HepG2 (cell line): ENCODE data around the gene RASIP1. TPM values are rescaled to one million over a fixed set of nuclear protein-coding genes. Genes with fewer than 3 reads are reported as not detected.
A peak's percentile ranks its signal among the peaks of the same experiment; 100 is the strongest.

Source experiments
- ARNT ChIP-seq: fragments of 450-650 bp; IDR thresholded peaks from 2 replicates; pipeline ENCODE4 v1.6.1; 2017
- BCL6 ChIP-seq: IDR thresholded peaks from 2 replicates; pipeline ENCODE4 v1.6.1; 2016; ENCODE audit warnings: missing genetic modification reagents, missing compliant biosample characterization
- CHD4 ChIP-seq: fragments of 200-600 bp; sonication (generic); IDR thresholded peaks from 2 replicates; pipeline ENCODE4 v1.7.0; 2017; ENCODE audit warnings: mild to moderate bottlenecking, low read length, borderline replicate concordance
- ETV6 ChIP-seq: sonication (generic); formaldehyde crosslinking; conservative IDR thresholded peaks from 2 replicates; pipeline ENCODE4 v1.4.0; 2020; ENCODE audit warnings: missing genetic modification reagents
- GABPB1 ChIP-seq: IDR thresholded peaks from 2 replicates; pipeline ENCODE4 v1.6.1; 2016; ENCODE audit warnings: mild to moderate bottlenecking, missing genetic modification reagents, moderate library complexity, missing compliant biosample characterization
- IRF2 ChIP-seq: IDR thresholded peaks from 2 replicates; pipeline ENCODE4 v1.6.1; 2018; ENCODE audit warnings: missing genetic modification reagents, missing compliant biosample characterization
- KAT2B ChIP-seq: fragments of 150-350 bp; IDR thresholded peaks from 2 replicates; pipeline ENCODE4 v1.6.1; 2014; ENCODE audit warnings: low read depth, low read length, borderline replicate concordance
- KDM5A ChIP-seq: fragments of 200-600 bp; sonication (generic); IDR thresholded peaks from 2 replicates; pipeline ENCODE4 v1.7.0; 2018; ENCODE audit warnings: antibody characterized with exemption, mild to moderate bottlenecking, low read length, borderline replicate concordance
- NCOR1 ChIP-seq: fragments of 200-600 bp; sonication (generic); IDR thresholded peaks from 2 replicates; pipeline ENCODE4 v1.7.0; 2017; ENCODE audit warnings: antibody characterized with exemption, low read length, borderline replicate concordance
- NONO ChIP-seq, 2 experiments: fragments of 450-650 bp in 1 of 2; sonication (generic) in 1 of 2; formaldehyde crosslinking in 1 of 2; IDR thresholded peaks in 1 of 2; conservative IDR thresholded peaks in 1 of 2; 2 replicates each; pipeline versions ENCODE4 v1.6.1 to v1.8.0; 2017 to 2022; ENCODE audit warnings: mild to moderate bottlenecking in 1 of 2, missing genetic modification reagents in 1 of 2, moderate library complexity in 1 of 2
- SOX13 ChIP-seq, 3 experiments: fragments of 450-650 bp in 1 of 3; sonication (generic) in 1 of 3; formaldehyde crosslinking in 1 of 3; IDR thresholded peaks in 2 of 3; conservative IDR thresholded peaks in 1 of 3; 2 replicates each; pipeline versions ENCODE4 v1.5.0 to v1.6.1; 2016 to 2020; ENCODE audit warnings: antibody characterized with exemption in 1 of 3, mild to moderate bottlenecking in 1 of 3, missing compliant biosample characterization in 1 of 3, missing genetic modification reagents in 1 of 3, moderate library complexity in 1 of 3
- ZNF468 ChIP-seq: sonication (generic); formaldehyde crosslinking; IDR thresholded peaks from 2 replicates; pipeline ENCODE4 v1.8.0; 2022; ENCODE audit warnings: mild to moderate bottlenecking, moderate library complexity, missing genetic modification reagents
- ZNF552 ChIP-seq: sonication (generic); formaldehyde crosslinking; IDR thresholded peaks from 2 replicates; pipeline ENCODE4 v1.9.0; 2022; ENCODE audit warnings: missing genetic modification reagents, mild to moderate bottlenecking, borderline replicate concordance
- polyA plus RNA-seq, 8 experiments: library from polyadenylated mRNA; depleted of rRNA in 3 of 8; stranded (reverse) in 7 of 8; unstranded in 1 of 8; fragments of >200 nt; fragmentation: Illumina TruSeq in 4 of 8; extraction: Trizol in 4 of 8; gene quantifications; 2 replicates each; pipeline versions ENCODE4 v1.2.1 to v1.2.3, GENCODE V29; 2011 to 2016; ENCODE audit warnings: low read depth in 4 of 8, missing spikeins in 1 of 8, mixed read lengths in 1 of 8; ENCODE audit not compliant: insufficient read depth in 1 of 8
- total RNA-seq, 5 experiments: library from RNA; depleted of rRNA; stranded (reverse); fragments of >200 nt; fragmentation: Illumina TruSeq; extraction: Trizol; gene quantifications; 2 replicates each; pipeline ENCODE4 v1.2.3, GENCODE V29; 2016; ENCODE audit warnings: low read depth in 1 of 5
- TF ChIP-seq, protein P1 (sequence below): sonication (generic); formaldehyde crosslinking; IDR thresholded peaks from 2 replicates; pipeline ENCODE4 v1.5.0; 2020; ENCODE audit warnings: missing genetic modification reagents, mild to moderate bottlenecking, borderline replicate concordance
- TF ChIP-seq, protein P2 (sequence below): sonication (generic); formaldehyde crosslinking; IDR thresholded peaks from 2 replicates; pipeline ENCODE4 v1.5.0; 2020; ENCODE audit warnings: missing genetic modification reagents
- TF ChIP-seq, protein P3 (sequence below), 2 experiments: sonication (generic) in 1 of 2; formaldehyde crosslinking in 1 of 2; IDR thresholded peaks; 2 replicates each; pipeline versions ENCODE4 v1.5.1 to v1.6.1; 2011 to 2020; ENCODE audit warnings: borderline replicate concordance in 1 of 2, low read depth in 1 of 2, low read length in 1 of 2, mild to moderate bottlenecking in 1 of 2, missing genetic modification reagents in 1 of 2, moderate library complexity in 1 of 2
- TF ChIP-seq, protein P4 (sequence below): sonication (generic); formaldehyde crosslinking; IDR thresholded peaks from 2 replicates; pipeline ENCODE4 v1.4.0; 2020; ENCODE audit warnings: mild to moderate bottlenecking, missing genetic modification reagents
- TF ChIP-seq, protein P5 (sequence below): sonication (generic); formaldehyde crosslinking; IDR thresholded peaks from 2 replicates; pipeline ENCODE4 v1.4.0; 2020; ENCODE audit warnings: missing genetic modification reagents

Gene RASIP1
- total and polyA plus RNA-seq, 2 of the 13 experiments (the other 11 are each of a cell fraction or from before 2014, with no cell fraction given), result 0.44 to 0.58 TPM

DNA sequence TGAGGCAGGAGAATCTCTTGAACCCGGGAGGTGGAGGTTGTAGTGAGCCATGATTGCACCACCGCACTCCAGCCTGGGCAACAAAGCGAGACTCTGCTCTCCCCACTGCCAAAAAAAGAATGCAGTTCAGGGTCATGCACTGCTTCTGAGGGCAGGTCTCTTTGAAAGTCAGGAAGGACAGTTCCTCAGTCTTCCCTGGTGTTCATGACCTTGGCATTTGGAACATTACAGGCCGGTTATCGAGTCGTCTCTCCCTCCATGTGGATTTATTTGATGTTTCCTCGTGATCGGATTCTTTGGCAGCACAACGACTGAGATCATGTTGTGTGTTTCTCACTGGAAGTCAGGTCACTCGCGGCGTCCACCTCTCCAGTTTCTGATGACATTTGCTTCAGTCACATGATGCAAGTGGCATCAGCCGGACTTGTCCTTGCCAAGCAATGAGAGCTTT, 32.1 kb upstream of the RASIP1 start (continued):
- TF ChIP-seq, protein P1, sequence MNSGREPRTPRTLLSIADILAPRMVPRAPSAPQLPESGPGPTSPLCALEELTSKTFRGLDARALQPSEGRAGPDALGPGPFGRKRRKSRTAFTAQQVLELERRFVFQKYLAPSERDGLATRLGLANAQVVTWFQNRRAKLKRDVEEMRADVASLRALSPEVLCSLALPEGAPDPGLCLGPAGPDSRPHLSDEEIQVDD (CRISPR knock-in tag), result no peak
- TF ChIP-seq SOX13 (IDR thresholded peaks at IDR 0.05) (no peak), SOX13 (CRISPR knock-in tag; conservative IDR thresholded peaks at IDR 0.05 in 1 of 2, IDR thresholded peaks at IDR 0.05 in 1 of 2) (peak in 1 of 2 experiments; percentile 76; a peak in 2 of 4 replicates), IRF2 (CRISPR knock-in tag) (peak; percentile 57; the same call in 1 of the 2 replicates), KDM5A (no peak), NONO (IDR thresholded peaks at IDR 0.05) (no peak), NONO (CRISPR knock-in tag; conservative IDR thresholded peaks at IDR 0.05) (0 out of 2 replicates have a peak, but pooled peaks have one; percentile 10), ZNF552 (CRISPR knock-in tag) (no peak), ETV6 (CRISPR knock-in tag) (no peak), ARNT (no peak), BCL6 (CRISPR knock-in tag) (peak; percentile 94), KAT2B (no peak), ZNF468 (CRISPR knock-in tag) (no peak), GABPB1 (CRISPR knock-in tag) (0 out of 2 replicates have a peak, but pooled peaks have one; percentile 15), CHD4 (no peak), NCOR1 (peak; percentile 44; the same call in 1 of the 2 replicates)
- TF ChIP-seq, protein P2, sequence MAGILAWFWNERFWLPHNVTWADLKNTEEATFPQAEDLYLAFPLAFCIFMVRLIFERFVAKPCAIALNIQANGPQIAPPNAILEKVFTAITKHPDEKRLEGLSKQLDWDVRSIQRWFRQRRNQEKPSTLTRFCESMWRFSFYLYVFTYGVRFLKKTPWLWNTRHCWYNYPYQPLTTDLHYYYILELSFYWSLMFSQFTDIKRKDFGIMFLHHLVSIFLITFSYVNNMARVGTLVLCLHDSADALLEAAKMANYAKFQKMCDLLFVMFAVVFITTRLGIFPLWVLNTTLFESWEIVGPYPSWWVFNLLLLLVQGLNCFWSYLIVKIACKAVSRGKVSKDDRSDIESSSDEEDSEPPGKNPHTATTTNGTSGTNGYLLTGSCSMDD, result no peak
- TF ChIP-seq, protein P3, sequence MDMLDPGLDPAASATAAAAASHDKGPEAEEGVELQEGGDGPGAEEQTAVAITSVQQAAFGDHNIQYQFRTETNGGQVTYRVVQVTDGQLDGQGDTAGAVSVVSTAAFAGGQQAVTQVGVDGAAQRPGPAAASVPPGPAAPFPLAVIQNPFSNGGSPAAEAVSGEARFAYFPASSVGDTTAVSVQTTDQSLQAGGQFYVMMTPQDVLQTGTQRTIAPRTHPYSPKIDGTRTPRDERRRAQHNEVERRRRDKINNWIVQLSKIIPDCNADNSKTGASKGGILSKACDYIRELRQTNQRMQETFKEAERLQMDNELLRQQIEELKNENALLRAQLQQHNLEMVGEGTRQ (IDR thresholded peaks at IDR 0.05; ENCODE audit: low read depth, low read length), result peak; percentile 73
- TF ChIP-seq, protein P3 (CRISPR knock-in tag; IDR thresholded peaks at IDR 0.05; ENCODE audit: borderline replicate concordance), result no peak; the same call in 1 of the 2 replicates
- TF ChIP-seq, protein P4, sequence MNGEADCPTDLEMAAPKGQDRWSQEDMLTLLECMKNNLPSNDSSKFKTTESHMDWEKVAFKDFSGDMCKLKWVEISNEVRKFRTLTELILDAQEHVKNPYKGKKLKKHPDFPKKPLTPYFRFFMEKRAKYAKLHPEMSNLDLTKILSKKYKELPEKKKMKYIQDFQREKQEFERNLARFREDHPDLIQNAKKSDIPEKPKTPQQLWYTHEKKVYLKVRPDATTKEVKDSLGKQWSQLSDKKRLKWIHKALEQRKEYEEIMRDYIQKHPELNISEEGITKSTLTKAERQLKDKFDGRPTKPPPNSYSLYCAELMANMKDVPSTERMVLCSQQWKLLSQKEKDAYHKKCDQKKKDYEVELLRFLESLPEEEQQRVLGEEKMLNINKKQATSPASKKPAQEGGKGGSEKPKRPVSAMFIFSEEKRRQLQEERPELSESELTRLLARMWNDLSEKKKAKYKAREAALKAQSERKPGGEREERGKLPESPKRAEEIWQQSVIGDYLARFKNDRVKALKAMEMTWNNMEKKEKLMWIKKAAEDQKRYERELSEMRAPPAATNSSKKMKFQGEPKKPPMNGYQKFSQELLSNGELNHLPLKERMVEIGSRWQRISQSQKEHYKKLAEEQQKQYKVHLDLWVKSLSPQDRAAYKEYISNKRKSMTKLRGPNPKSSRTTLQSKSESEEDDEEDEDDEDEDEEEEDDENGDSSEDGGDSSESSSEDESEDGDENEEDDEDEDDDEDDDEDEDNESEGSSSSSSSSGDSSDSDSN (CRISPR knock-in tag), result peak; percentile 17; the same call in 1 of the 2 replicates
- TF ChIP-seq, protein P5, sequence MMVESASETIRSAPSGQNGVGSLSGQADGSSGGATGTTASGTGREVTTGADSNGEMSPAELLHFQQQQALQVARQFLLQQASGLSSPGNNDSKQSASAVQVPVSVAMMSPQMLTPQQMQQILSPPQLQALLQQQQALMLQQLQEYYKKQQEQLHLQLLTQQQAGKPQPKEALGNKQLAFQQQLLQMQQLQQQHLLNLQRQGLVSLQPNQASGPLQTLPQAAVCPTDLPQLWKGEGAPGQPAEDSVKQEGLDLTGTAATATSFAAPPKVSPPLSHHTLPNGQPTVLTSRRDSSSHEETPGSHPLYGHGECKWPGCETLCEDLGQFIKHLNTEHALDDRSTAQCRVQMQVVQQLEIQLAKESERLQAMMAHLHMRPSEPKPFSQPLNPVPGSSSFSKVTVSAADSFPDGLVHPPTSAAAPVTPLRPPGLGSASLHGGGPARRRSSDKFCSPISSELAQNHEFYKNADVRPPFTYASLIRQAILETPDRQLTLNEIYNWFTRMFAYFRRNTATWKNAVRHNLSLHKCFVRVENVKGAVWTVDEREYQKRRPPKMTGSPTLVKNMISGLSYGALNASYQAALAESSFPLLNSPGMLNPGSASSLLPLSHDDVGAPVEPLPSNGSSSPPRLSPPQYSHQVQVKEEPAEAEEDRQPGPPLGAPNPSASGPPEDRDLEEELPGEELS, result peak; percentile 65
